Mononuclear cell (primary cell): ENCODE results near the gene CHGA. TPM values are rescaled to one million over a fixed set of nuclear protein-coding genes. Genes with fewer than 3 reads are reported as not detected.

ENCODE experiments used
- H3K27me3 ChIP-seq: 2 replicates; pipeline ENCODE4 v1.6.0; 2011; ENCODE audit warnings: low read length, control low read depth; ENCODE audit not compliant: insufficient read depth
- H3K4me1 ChIP-seq: 2 replicates; pipeline ENCODE4 v1.5.1; 2011; ENCODE audit warnings: mild to moderate bottlenecking, low read length, control low read depth; ENCODE audit not compliant: insufficient read depth
- H3K4me3 ChIP-seq: 2 replicates; pipeline ENCODE4 v1.5.1; 2011; ENCODE audit warnings: mild to moderate bottlenecking, low read length, moderate library complexity
- H3K9me3 ChIP-seq: 2 replicates; pipeline ENCODE4 v1.5.1; 2011; ENCODE audit warnings: low read depth, mild to moderate bottlenecking, control low read depth, low read length
- total RNA-seq: library from RNA; depleted of rRNA; stranded (reverse); fragments of >200 nt; gene quantifications from one replicate; pipeline ENCODE4 v1.2.3, GENCODE V29; 2012

Gene CHGA
- total RNA-seq, 1 donor, result not detected

- Histone ChIP-seq H3K27me3 (no peaks in the 10 kb centered on the region), H3K4me3 (no peak overlapping the region), H3K4me1 (no peaks in the 10 kb centered on the region), H3K9me3 (no peaks in the 10 kb centered on the region)
Measured at GRCh38 chr14:92932448-92933395, 9.8 kb downstream of the CHGA start.

GRCh38 chr14:92933481-92933880 is 10.5 kb downstream of the CHGA start:
- Histone ChIP-seq H3K27me3 (no peaks in the 10 kb centered on the region), H3K4me1 (no peaks in the 10 kb centered on the region), H3K9me3 (no peaks in the 10 kb centered on the region), H3K4me3 (no peak overlapping the region)

GRCh38 chr14:92934196-92935085 is 11.5 kb downstream of the CHGA start:
- Histone ChIP-seq H3K27me3 (no peaks in the 10 kb centered on the region), H3K4me3 (no peak overlapping the region), H3K9me3 (no peaks in the 10 kb centered on the region), H3K4me1 (no peaks in the 10 kb centered on the region)

GRCh38 chr14:92935446-92935845 is 12.5 kb downstream of the CHGA start:
- Histone ChIP-seq H3K4me3 (no peak overlapping the region), H3K27me3 (no peaks in the 10 kb centered on the region), H3K4me1 (no peaks in the 10 kb centered on the region), H3K9me3 (no peaks in the 10 kb centered on the region)

GRCh38 chr14:92936085-92936484 is 13.1 kb downstream of the CHGA start:
- Histone ChIP-seq H3K4me1 (no peaks in the 10 kb centered on the region), H3K9me3 (no peaks in the 10 kb centered on the region), H3K4me3 (no peak overlapping the region), H3K27me3 (no peaks in the 10 kb centered on the region)

- Histone ChIP-seq H3K27me3 (no peaks in the 10 kb centered on the region), H3K4me3 (no peak overlapping the region), H3K4me1 (no peaks in the 10 kb centered on the region), H3K9me3 (no peaks in the 10 kb centered on the region)
Measured at GRCh38 chr14:92937051-92937937, 14.3 kb downstream of the CHGA start.

- no peaks in the 10 kb centered on the region for H3K27me3 ChIP-seq
- no peak overlapping the region for H3K4me3 ChIP-seq
- H3K4me1 ChIP-seq, result no peaks in the 10 kb centered on the region
- no peaks in the 10 kb centered on the region for H3K9me3 ChIP-seq
Measured at GRCh38 chr14:92938235-92938875, 15.4 kb downstream of the CHGA start.

GRCh38 chr14:92938890-92939671 is 16.1 kb downstream of the CHGA start:
- Histone ChIP-seq H3K9me3 (no peaks in the 10 kb centered on the region), H3K27me3 (no peaks in the 10 kb centered on the region), H3K4me3 (no peak overlapping the region), H3K4me1 (no peaks in the 10 kb centered on the region)

GRCh38 chr14:92939699-92940098 is 16.7 kb downstream of the CHGA start:
- Histone ChIP-seq H3K9me3 (no peaks in the 10 kb centered on the region), H3K27me3 (no peaks in the 10 kb centered on the region), H3K4me3 (no peak overlapping the region), H3K4me1 (no peaks in the 10 kb centered on the region)

- H3K9me3 ChIP-seq, result no peaks in the 10 kb centered on the region
Measured at GRCh38 chr14:92940543-92940942, 17.6 kb downstream of the CHGA start.

GRCh38 chr14:92941531-92941930 is 18.6 kb downstream of the CHGA start:
- H3K4me3 ChIP-seq, result no peak overlapping the region
- no peaks in the 10 kb centered on the region for H3K4me1 ChIP-seq
- H3K27me3 ChIP-seq, result no peaks in the 10 kb centered on the region
- no peaks in the 10 kb centered on the region for H3K9me3 ChIP-seq

More at GRCh38 chr14:92940543-92940942, 17.6 kb downstream of the CHGA start:
- Histone ChIP-seq H3K4me1 (no peaks in the 10 kb centered on the region), H3K27me3 (no peaks in the 10 kb centered on the region), H3K4me3 (no peak overlapping the region)

- Histone ChIP-seq H3K27me3 (no peaks in the 10 kb centered on the region), H3K4me1 (no peaks in the 10 kb centered on the region), H3K9me3 (no peaks in the 10 kb centered on the region), H3K4me3 (no peak overlapping the region)
Measured at GRCh38 chr14:92942136-92942535, 19.2 kb downstream of the CHGA start.

- Histone ChIP-seq H3K4me3 (no peak overlapping the region), H3K4me1 (no peaks in the 10 kb centered on the region), H3K9me3 (no peaks in the 10 kb centered on the region), H3K27me3 (no peaks in the 10 kb centered on the region)
Measured at GRCh38 chr14:92942576-92942975, 19.6 kb downstream of the CHGA start.
